ENCODE data around the gene ITGAL.
"Not testable (repeated sequence)": the region's sequence is repeated elsewhere in the genome, so short reads cannot be mapped to it uniquely, and the experiment has no call there.

Gene ITGAL

GRCh38 chr16:30491744-30492308 lies 19.3 kb downstream of the ITGAL start:
- peak; percentile 59 for DNase-seq (ENCODE audit: low read depth)

DNA sequence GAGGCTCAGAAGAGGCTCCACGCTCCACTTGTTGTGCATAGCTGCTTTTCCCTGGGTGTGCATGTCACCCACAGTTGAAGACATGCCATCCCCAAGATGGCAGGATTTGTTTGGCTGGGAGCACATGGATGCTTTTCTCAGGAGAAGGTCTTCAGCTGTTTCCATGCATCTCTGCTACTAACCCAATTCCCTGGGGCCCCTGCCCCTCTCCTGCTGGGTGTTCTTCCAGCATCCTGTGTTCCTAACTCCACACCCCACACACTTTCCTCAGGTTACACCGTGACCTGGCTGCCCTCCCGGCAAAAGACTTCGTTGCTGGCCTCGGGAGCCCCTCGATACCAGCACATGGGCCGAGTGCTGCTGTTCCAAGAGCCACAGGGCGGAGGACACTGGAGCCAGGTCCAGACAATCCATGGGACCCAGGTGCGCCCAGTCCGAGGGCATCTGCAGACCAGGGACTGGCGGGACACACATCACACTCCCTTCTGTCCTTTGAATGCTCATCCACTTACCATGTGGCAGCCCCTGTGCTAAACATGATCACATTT lies 21.5 kb downstream of the ITGAL start:
- DNase-seq (ENCODE audit: low read depth) = no peak

DNA sequence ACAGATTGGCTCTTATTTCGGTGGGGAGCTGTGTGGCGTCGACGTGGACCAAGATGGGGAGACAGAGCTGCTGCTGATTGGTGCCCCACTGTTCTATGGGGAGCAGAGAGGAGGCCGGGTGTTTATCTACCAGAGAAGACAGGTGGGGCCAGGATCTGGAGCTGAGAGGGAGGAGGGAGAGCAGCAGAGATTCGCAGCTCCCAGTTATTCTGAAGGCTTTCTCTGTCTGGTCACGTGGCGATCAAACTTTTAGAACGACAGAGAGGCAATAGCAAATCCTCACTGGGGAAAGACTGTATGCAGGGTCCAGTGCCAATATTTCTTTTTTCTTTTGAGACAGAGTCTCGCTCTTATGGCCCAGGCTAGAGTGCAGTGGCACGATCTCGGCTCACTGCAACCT lies 22.2 kb downstream of the ITGAL start:
- no peak for DNase-seq (ENCODE audit: low read depth)

DNA sequence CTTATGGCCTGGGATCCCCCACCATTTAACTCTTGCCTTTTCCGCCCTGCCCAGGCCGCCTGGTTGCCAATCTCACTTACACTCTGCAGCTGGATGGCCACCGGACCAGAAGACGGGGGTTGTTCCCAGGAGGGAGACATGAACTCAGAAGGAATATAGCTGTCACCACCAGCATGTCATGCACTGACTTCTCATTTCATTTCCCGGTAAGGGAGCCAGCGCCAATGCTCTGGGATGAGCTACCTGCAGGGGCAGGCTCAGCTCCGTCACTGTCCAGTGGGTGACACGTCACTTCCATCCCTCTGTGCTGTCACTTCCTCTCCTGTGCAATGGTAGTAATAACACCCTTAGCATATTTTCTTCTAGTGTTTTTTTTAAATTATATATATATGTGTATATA lies 26.7 kb downstream of the ITGAL start:
- no peak for DNase-seq (ENCODE audit: low read depth)

DNA sequence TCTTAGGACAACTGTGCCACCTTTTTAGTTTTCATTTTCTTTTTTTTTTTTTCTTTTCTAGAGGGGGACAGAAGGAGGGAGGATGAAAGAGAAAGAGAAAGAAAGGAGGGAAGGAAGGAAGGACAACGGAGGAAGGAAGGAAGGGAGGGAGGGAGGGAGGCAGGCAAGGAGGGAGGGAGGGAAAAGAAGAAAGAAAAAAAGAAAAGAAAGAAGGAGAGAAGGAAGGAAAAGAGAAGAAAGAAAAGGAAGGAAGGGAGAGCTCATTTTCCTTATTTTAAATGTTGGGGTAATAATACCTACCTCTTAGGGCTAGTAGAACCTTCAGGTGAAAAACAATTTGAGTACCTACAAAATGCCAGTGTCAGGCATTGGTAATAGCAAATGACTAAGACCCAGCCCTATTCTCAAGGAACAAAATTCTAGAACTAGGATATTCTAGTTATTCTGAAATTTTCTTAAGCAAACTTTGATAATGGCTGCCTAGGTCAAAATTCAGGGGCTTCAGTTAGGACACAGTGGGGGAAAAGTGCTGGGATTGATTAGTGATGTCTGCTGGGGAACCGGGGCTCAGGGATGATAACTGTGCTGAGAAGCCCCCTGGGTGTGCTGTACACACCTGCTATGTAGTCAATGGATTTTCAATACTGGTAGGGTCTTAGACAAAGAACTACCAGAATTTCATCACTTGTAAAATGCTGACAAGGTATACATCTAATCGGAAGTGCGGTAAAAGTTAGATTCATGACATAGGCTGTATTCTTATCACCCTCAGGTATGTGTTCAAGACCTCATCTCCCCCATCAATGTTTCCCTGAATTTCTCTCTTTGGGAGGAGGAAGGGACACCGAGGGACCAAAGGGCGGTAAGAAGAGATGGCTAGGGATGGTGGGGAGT lies 31.1 kb downstream of the ITGAL start:
- DNase-seq (ENCODE audit: low read depth) = no peak

DNA sequence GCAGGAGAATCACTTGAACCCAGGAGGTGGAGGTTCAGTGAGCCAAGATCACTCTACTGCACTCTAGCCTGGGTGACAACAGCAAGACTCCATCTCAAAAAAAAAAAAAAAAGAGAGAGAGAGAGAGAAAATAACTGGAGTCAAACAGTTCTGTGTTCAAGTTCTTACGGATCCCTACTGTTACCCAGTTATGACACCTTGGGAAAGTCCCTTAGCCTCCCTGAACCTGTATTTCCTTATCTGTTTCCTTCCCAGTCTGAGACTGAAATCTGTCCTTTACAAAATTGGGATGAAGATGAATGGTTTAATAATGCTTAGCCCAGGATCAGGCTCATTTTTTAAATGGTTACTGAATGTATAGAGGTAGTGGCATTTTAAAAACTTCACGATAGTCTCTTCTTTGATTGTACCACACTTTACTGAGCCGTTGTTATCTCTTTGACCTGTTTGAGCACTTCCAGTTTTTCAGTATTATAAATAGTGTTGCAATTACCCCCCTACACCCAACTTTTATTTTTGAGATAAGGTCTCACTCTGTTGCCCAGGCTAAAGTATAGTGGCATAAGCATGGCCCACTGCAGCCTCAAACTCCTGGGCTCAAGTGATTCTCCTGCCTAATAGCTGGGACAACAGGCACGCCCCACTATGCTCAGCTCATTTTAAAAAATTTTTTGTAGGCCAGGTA lies 36.7 kb downstream of the ITGAL start:
- DNase-seq (ENCODE audit: low read depth) = no peak

GRCh38 chr16:30510376-30510938 lies 37.9 kb downstream of the ITGAL start:
- DNase-seq (ENCODE audit: low read depth) = no peak

- no peak for DNase-seq (ENCODE audit: low read depth)
Observed at GRCh38 chr16:30511509-30511908, 39.0 kb downstream of the ITGAL start.

DNA sequence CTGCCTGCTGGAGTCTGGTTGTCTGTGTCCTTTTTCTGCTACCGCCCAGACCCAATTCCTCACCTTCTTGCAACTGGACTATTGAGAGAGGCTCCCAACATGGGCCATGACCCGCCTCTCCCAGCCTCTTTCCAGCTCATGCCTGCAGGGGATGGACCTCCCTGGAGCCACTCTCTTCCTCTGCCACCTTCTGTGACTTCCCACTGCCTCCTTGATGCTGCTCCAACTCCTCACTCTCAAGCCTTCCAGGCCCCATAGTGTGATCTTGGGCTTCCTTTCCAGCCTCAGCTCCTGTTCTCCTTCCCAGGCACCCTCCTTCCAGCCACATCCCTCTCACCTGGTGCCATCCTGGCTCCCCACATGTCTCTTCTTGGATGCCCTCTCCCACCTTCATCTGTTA lies 42.7 kb downstream of the ITGAL start:
- no peak for DNase-seq (ENCODE audit: low read depth)

- no peak for DNase-seq (ENCODE audit: low read depth)
Observed at GRCh38 chr16:30518552-30518951, 46.0 kb downstream of the ITGAL start.

- DNase-seq (ENCODE audit: low read depth) = no peak
Observed at GRCh38 chr16:30519120-30520049, 46.8 kb downstream of the ITGAL start.

DNA sequence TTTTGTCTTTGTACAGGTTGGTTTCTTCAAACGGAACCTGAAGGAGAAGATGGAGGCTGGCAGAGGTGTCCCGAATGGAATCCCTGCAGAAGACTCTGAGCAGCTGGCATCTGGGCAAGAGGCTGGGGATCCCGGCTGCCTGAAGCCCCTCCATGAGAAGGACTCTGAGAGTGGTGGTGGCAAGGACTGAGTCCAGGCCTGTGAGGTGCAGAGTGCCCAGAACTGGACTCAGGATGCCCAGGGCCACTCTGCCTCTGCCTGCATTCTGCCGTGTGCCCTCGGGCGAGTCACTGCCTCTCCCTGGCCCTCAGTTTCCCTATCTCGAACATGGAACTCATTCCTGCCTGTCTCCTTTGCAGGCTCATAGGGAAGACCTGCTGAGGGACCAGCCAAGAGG lies 48.9 kb downstream of the ITGAL start:
- DNase-seq (ENCODE audit: low read depth) = no peak

DNA sequence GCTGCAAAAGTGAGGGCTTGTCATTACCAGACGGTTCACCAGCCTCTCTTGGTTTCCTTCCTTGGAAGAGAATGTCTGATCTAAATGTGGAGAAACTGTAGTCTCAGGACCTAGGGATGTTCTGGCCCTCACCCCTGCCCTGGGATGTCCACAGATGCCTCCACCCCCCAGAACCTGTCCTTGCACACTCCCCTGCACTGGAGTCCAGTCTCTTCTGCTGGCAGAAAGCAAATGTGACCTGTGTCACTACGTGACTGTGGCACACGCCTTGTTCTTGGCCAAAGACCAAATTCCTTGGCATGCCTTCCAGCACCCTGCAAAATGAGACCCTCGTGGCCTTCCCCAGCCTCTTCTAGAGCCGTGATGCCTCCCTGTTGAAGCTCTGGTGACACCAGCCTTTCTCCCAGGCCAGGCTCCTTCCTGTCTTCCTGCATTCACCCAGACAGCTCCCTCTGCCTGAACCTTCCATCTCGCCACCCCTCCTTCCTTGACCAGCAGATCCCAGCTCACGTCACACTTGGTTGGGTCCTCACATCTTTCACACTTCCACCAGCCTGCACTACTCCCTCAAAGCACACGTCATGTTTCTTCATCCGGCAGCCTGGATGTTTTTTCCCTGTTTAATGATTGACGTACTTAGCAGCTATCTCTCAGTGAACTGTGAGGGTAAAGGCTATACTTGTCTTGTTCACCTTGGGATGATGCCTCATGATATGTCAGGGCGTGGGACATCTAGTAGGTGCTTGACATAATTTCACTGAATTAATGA lies 49.5 kb downstream of the ITGAL start:
- no peak for DNase-seq (ENCODE audit: low read depth)

- DNase-seq (ENCODE audit: low read depth) = not testable (repeated sequence)
Observed at GRCh38 chr16:30522702-30523463, 50.3 kb downstream of the ITGAL start.

DNA sequence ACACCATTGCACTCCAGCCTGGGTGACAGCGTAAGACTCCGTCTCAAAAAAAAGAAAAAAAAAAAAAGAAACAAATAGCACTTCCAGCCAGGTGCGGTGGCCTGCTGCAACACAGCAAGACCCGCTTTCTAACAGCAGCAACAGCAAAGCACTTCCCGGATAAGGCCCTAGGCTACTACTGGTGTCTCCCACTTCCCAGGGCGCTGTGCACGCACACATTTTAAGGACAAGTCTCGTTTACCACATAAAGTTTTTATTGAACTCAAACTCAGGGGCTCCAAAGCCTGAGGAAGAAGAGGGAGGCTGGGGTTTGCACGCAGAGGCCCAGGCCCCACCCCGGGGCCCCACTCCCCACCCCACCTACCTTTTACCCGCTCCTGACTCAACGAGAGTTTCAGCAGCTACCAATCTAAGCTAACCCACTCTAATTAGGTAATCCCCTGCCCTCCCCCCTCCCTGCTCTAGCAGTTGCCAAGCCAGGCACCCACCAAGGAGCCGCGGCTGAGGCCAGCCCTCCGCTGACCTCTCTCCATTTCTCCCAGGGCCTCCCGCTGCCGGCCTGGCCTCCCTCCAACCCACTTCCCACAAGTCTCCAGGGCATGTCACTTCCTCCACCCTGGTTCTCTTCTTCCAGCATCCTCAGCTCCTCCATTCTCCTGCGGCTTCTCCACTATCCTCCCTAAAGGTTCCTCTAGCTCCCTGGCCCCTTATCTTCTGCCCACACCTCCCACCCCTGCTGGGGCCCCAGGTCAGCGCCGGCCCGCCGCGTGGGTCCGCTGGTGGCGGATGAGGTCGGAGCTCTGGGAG lies 51.4 kb downstream of the ITGAL start:
- DNase-seq (ENCODE audit: low read depth) = no peak

- DNase-seq (ENCODE audit: low read depth) = no peak
Observed at GRCh38 chr16:30524575-30525568, 52.3 kb downstream of the ITGAL start.

- no peak for DNase-seq (ENCODE audit: low read depth)
Observed at GRCh38 chr16:30525844-30526136, 53.2 kb downstream of the ITGAL start.

Data from stromal cell of bone marrow (primary cell).